Calu3 (cell line): ENCODE measurements around the gene SAMD4B. TPM values are rescaled to one million over a fixed set of nuclear protein-coding genes. Genes with fewer than 3 reads are reported as not detected.
A peak's percentile ranks its signal among the peaks of the same experiment; 100 is the strongest.

Experiments
- BruUV-seq: library from RNA; stranded (reverse); fragments of 400-500 nt; replicated peaks from 2 replicates; lab custom pipeline; 2021; lab: Mats Ljungman, UMichigan
- CTCF ChIA-PET: fragments of 300-600 bp; sonication (Branson Sonifier 250); formaldehyde crosslinking; loops from one replicate; lab custom pipeline; 2022; ENCODE audit warnings: antibody characterized with exemption; lab: Charles Lee
- DNase-seq: peaks from one replicate; pipeline ENCODE4 v3.0.0; 2022
- H3K27ac Mint-ChIP-seq: one replicate; pipeline ENCODE4 v1.8.0; 2022; ENCODE audit warnings: mixed read lengths; ENCODE audit not compliant: unreplicated experiment
- H3K27me3 Mint-ChIP-seq: one replicate; pipeline ENCODE4 v1.8.0; 2022; ENCODE audit warnings: mixed read lengths; ENCODE audit not compliant: unreplicated experiment
- H3K36me3 Mint-ChIP-seq: one replicate; pipeline ENCODE4 v1.8.0; 2022; ENCODE audit warnings: mild to moderate bottlenecking, moderate library complexity, mixed read lengths; ENCODE audit not compliant: insufficient read depth, unreplicated experiment
- H3K4me1 Mint-ChIP-seq: one replicate; pipeline ENCODE4 v1.8.0; 2022; ENCODE audit warnings: mild to moderate bottlenecking, low read depth, mixed read lengths; ENCODE audit not compliant: unreplicated experiment
- H3K4me3 Mint-ChIP-seq: one replicate; pipeline ENCODE4 v1.8.0; 2022; ENCODE audit warnings: mild to moderate bottlenecking, low read depth, moderate library complexity, mixed read lengths; ENCODE audit not compliant: unreplicated experiment
- H3K9me3 Mint-ChIP-seq: one replicate; pipeline ENCODE4 v1.8.0; 2022; ENCODE audit warnings: low read depth, mixed read lengths; ENCODE audit not compliant: unreplicated experiment
- CTCF ChIP-seq: fragments of 200-600 bp; IDR thresholded peaks from one replicate; pipeline ENCODE4 v1.8.0; 2022; ENCODE audit warnings: antibody characterized with exemption; ENCODE audit not compliant: unreplicated experiment
- intact Hi-C: fragments of 100-400 bp; cut with micrococcal nuclease; formaldehyde crosslinking; loops from one replicate; pipeline ENCODE4 v1.10.0; 2022; ENCODE audit not compliant: unreplicated experiment
- total RNA-seq: library from RNA; stranded (reverse); gene quantifications from 2 replicates; pipeline ENCODE4 v1.2.3, GENCODE V29; 2022

The SAMD4B gene
- total RNA-seq, 1 experiment from 2014 or later, result 214 TPM

GRCh38 chr19:39381910-39382611, 39.8 kb downstream of the SAMD4B start:
- no peak for DNase-seq
- BruUV-seq, result no TSS peak
- intact Hi-C loops, result no loop called here
- TF ChIP-seq CTCF, result no peak
- peaks cover 75% of the 10 kb centered on the region for H3K36me3 Mint-ChIP-seq
- no peaks in the 10 kb centered on the region for H3K9me3 Mint-ChIP-seq
- H3K4me1 Mint-ChIP-seq, result no peaks in the 10 kb centered on the region
- no peaks in the 10 kb centered on the region for H3K27me3 Mint-ChIP-seq
- H3K27ac Mint-ChIP-seq, result no peak overlapping the region
- H3K4me3 Mint-ChIP-seq, result no peak overlapping the region
- CTCF ChIA-PET, result no interaction called here

DNA sequence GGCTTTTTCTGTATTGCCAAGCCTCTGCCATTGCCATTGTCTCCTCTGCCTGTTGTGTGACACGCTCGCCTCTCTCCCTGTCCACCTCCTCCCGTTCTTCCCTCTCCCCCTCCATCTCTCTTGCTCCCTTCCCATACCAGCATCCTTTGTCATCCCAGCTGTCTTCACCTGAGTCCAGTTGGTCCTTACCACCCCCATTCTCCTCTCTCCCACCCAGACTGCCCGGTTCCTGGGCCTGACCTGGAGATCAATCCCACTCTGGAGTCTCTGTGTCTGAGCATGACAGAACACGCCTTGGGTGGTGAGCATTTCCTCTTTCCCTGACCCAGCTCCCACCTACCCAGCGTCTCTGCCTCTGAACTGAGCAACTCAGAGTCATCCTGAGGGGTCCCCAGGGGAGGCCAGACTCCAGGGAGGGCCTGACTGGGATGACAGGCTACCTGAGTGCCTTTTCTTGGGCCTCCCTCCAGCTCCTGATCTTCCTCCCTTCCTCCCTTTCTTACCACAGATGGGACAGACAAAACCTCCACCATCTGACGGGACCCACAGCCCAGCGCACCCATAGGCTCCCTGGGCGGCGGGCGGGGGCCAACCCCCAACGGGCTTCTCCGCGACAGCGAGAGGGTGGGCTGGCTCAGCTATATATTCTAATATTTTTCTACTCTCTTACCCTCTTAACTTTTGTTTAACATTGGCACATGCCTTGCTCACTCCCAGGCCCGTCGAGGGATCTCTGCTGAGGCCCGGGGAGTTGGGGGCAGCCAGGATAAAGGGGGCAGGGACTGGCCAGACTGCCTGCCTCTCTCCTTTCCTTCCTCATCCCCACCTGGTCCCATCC, 41.0 kb downstream of the SAMD4B start:
- H3K27me3 Mint-ChIP-seq, result no peaks in the 10 kb centered on the region
- no peaks in the 10 kb centered on the region for H3K4me1 Mint-ChIP-seq
- CTCF ChIA-PET, result no interaction called here
- H3K4me3 Mint-ChIP-seq, result no peak overlapping the region
- no TSS peak for BruUV-seq
- H3K9me3 Mint-ChIP-seq, result no peaks in the 10 kb centered on the region
- DNase-seq, result no peak
- H3K27ac Mint-ChIP-seq, result no peak overlapping the region
- intact Hi-C loops, result no loop called here
- TF ChIP-seq CTCF, result no peak
- H3K36me3 Mint-ChIP-seq, result peaks cover 74% of the 10 kb centered on the region

GRCh38 chr19:39384839-39385568, 42.8 kb downstream of the SAMD4B start:
- intact Hi-C loops, result no loop called here
- CTCF ChIA-PET, result interaction anchor here (0.7 kb wide), 1 partner anchor 18 kb away, joined by 4 read pairs; no protein-coding TSS in a partner anchor
- TSS peak; percentile 45 for BruUV-seq
- Mint-ChIP-seq H3K36me3 (peaks cover 80% of the 10 kb centered on the region), H3K27me3 (no peaks in the 10 kb centered on the region), H3K4me1 (peaks cover 6% of the 10 kb centered on the region), H3K9me3 (no peaks in the 10 kb centered on the region), H3K27ac (no peak overlapping the region), H3K4me3 (no peak overlapping the region)
- DNase-seq, result no peak
- TF ChIP-seq CTCF, result no peak

GRCh38 chr19:39385629-39386411, 43.6 kb downstream of the SAMD4B start:
- CTCF ChIA-PET, result no interaction called here
- Mint-ChIP-seq H3K27ac (peak overlapping the region; percentile 2), H3K4me1 (peaks cover 8% of the 10 kb centered on the region), H3K36me3 (peaks cover 86% of the 10 kb centered on the region), H3K9me3 (no peaks in the 10 kb centered on the region), H3K4me3 (no peak overlapping the region), H3K27me3 (no peaks in the 10 kb centered on the region)
- no peak for TF ChIP-seq CTCF
- DNase-seq, result no peak
- TSS peak; percentile 14 for BruUV-seq
- intact Hi-C loops, result no loop called here
